Activated gamma-delta T cell (primary cell): ENCODE measurements around the gene CENPW.

Source experiments
- DNase-seq: peaks from one replicate; lab custom pipeline; 2025; lab: John Stamatoyannopoulos, UW
- total RNA-seq, 2 donors: gene quantifications; one replicate each; lab custom pipeline; 2026; lab: John Stamatoyannopoulos, UW

Gene CENPW
- total RNA-seq = 0.46 to 1.2 reads per million in 2 donors

DNA sequence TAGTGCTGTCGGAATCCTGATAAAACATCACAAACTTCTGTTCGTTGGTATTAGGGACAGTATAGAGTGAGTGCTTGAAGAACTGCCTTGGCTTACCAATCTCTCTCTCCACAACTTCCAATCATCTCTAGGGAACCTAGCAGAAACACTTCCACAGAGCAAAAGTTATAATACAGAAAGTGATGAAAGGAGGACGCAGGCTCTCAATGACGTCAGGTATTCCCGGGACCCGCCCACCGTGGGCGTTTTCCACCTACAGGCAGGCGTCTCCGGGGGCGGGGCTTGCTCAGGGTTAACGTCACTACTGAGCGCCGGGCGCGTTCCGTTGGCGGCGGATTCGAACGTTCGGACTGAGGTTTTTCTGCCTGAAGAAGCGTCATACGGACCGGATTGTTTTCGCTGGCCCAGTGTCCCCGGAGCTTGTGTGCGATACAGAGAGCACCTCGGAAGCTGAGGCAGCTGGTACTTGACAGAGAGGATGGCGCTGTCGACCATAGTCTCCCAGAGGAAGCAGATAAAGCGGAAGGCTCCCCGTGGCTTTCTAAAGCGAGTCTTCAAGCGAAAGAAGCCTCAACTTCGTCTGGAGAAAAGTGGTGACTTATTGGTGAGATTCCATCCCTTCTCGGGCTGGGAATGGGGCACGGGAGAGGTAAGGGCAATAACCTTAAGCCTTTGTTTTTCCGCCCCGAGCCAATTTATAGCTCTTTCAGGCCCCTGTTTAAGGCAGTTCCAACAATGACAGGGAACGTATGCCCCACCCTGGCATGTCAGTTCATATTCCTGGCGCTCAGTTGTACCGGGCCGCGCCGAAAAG is at the start of gene CENPW:
Gene CENPW, plus strand, starts transcription at position 320 of the 814 bp plus-strand sequence. Its CDS starts 159 bp downstream, at position 479.
- DNase-seq = peak; percentile 41

DNA sequence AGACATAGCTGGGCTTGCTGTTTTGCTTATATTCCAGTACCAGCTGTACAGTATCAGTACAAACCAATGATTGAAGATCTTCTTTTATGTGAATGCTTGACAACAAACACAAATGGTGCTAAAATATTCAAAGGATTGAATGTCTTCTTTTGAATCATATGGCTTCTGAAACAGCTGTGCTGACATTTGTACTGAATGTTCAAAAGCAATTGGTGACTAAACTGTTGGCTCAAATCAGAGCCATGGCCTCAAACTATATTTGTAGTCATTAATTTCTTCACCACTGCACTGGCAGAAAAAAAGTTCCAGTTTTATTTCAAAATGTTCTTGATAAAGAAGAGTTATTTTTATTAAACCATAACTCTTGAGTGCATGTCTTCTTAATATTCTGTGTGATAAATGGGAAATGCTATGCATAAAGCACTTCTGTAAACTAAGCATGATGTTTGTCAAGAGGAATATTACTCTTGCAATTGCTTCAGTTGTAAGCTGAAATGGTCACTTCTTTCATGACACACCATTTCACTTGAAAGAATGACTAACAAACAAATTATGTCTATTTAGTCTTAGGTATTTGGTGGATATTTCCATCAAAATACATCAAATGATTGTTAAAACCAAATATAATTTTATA is 45.9 kb upstream of the CENPW start:
- DNase-seq = no peak

- no peak for DNase-seq
These were observed 39.8 kb upstream of the CENPW start for GRCh38 chr6:126300126-126300525.

GRCh38 chr6:126300735-126301134 is 39.2 kb upstream of the CENPW start:
- DNase-seq = no peak

DNA sequence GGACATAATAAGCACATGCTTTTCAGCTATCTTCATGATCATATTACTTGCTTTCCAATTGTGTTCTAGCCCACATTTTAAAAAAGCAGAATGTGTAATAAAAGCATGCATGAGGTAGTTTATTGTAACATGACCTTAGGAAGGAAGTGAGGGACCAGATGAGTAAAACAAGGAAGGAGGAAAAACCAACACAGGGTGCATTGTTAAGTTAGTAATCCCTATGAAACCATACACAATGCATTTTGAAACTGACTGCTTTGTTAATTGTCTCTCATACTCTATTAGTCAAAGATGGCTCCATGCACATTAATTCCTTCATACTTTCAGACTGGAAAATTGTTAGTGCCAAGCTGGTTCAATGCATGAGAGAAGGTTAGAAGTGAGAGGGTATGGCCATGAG is 37.7 kb upstream of the CENPW start:
- no peak for DNase-seq

- no peak for DNase-seq
These were observed 32.1 kb upstream of the CENPW start for GRCh38 chr6:126307849-126308248.

- DNase-seq = no peak
These were observed 31.6 kb upstream of the CENPW start for GRCh38 chr6:126308362-126308761.

DNA sequence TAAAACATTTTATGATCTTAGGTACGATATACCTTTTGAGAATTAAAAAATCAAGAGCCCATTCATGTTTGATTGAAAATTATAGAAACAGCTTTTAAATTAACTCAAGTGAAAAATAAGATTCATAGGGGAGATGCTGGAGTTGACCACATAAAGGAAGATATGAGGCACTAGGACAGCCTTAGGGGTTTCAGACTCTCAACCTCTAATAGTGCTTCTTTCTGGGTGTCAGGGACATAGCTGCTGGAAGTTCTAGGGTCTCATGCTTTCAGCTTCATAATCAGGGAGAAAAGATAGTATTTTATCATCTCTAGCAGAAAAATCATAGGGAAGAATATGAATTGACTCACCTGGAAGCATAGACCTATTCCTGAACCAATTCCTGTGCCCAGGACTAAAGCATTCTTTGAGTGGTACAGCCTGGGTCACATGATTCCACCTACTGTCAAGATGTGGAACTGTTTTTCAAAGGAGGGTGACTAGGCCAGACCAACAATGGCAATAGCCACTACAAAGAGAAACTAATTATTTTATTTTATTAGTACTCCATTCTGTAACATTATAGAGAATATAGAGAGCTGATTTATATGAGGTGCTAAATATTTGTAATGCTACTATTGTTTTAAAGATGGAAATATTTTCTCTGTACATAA is 27.8 kb upstream of the CENPW start:
- no peak for DNase-seq

GRCh38 chr6:126313941-126314340 is 26.0 kb upstream of the CENPW start:
- DNase-seq = no peak

DNA sequence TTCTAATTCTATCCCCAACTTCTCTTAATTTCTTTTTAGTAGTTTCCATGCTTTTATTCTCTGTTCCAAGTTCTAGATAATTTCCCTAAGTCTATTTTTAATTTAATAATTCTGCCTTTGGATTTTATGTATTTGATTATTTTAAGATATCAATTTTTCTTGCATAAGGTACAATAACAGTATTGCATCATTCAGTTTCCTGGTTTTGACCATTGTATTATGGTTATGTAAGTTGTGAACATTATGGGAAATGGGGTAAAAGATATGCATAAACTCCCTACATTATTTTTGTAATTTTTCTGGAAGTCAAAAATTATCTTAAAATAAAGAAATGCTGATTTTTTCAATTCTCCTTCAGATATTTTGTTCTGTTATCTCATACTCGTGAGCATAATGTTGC is 21.1 kb upstream of the CENPW start:
- no peak for DNase-seq

- no peak for DNase-seq
These were observed 6.2 kb upstream of the CENPW start for GRCh38 chr6:126333729-126334128.

DNA sequence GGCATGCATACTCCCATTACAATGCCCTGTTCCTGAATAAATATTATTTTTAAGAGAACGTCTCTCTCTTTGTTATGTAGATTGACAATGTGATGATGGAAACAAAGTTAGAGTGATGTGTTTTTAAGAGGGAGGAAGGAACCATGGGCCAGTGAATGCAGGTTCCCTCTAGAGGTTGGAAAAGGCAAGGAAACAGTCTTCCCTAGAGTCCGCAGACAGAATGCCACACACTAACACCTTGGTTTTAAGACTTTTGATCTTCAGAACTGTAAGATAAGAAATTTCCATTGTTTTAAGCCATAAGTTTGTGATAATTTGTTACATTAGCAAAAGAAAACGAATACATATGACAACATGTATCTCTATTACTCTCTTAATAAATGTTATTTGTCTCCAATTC is 4.7 kb upstream of the CENPW start:
- no peak for DNase-seq

GRCh38 chr6:126337323-126337722 is 2.6 kb upstream of the CENPW start:
- DNase-seq = no peak

DNA sequence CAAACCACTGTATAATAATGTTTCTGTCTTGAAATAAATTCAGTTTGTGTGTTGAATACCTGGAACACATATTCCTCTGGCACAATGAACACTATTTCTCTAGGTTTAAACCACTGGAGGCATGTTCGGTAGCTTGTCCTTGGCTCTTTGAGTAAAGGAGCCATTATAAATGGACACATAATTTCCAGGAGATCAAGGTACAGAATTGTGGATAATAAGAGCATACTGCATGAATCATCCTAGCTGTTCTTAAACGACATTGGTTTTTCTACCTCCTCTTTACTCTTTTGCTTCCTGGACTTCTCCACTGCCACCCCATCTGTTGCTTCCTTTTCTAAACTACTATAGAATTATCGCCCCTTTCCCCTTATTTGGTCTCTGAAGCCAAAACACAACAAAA is 1.2 kb downstream of the CENPW start:
- no peak for DNase-seq

DNA sequence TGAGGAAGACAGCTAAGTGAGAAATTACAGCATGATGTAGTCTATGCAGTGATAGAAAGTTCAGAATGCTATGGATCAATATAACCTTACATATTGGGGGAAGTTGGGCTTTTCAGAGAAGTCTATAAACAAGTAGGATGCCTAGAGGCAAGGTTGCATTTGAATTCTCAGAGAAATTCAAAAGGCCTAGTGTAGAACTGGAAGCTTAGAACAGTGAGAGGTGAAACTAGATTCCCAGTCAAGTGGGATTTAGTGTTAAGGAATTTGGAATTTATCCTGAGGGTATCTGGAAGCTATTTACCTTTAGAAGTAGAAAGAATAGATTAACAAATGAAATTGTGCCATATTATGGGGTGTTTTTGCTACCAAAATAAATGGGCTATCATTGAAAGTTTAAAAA is 4.3 kb downstream of the CENPW start:
- DNase-seq = no peak

DNA sequence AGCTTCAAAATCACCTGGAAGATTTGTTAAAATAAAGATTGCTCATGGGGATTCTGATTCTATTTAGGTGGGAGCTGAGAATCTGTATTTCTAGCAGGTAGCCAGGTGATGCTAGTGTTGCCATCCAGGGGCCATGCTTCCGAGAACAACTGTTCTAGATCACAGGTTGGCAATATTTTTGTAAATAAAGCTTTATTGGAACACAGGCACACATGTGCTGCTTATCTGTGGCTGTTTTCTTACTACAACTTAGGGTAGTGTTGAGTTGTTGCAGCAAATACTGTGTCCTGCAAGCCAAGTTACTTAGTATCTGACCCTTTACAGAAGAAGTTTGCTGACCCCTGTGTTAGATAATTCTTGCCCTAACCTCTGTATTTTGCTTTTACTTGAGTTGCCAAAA is 12.0 kb downstream of the CENPW start:
- no peak for DNase-seq

DNA sequence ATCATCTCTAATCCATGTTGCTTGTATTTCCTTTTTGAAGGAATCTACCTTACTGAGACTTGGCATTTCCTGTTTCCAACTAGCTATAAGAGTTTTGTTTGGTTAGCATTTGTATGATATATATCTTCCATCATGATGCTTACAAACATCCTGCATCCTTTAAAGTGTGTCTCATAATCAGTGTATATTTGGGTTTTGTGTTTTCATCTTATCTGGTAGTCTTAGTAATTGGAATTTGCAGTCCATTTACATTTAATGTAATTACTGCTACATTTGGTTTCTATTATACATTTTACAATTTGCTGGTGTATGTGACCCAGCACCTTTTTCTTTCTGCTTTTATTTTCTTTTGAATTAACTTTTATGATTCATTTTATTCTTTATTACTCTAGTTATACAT is 12.6 kb downstream of the CENPW start:
- no peak for DNase-seq

DNA sequence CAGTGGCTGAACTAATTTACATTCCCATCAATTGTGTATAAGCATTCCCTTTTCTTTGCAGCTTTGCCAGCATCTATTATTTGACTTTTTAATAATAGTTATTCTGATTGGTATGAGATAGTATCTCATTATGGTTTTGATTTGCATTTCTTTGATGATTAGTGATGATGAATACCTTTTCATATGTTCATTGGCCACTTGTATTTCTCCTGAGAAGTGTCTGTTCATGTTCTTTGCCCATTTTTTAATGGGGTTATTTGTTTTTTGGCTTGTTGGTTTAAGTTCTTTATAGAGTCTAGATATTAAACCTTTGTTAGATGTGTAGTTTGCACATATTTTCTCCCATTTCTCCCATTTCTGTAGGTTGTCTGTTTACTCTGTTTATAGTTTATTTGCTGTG is 16.6 kb downstream of the CENPW start:
- DNase-seq = no peak

- DNase-seq = no peak
These were observed 20.1 kb downstream of the CENPW start for GRCh38 chr6:126359936-126360537.

DNA sequence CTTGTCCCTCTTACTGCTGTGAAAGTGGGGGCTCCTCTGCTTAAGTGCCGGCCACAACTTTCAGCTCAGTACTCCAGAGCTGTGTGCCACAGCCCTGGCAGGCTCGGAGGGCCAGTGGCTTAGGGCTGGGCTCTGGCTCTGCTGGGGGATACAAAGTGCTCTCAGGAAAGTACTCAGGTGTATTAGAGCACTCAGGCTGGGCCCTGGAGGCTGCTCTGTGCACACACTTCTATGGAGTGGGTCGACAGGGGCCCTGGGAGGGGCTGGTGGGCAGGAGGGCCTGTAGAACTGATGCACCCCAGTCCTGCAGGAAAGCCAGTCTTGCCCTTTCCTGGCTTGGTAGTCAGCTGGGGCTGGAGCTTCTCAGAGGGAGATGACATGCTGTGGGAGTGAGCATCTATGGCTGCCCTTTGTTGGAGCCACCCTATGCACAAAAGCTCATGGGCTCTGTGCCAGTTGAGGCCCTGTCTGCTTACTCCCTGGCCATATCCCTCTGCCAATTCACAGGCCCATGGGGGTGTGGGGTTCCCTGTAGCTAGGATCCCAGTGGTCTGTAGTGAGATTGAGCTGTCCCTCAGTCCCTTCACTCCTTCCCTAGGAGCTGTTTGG is 22.0 kb downstream of the CENPW start:
- DNase-seq = no peak

DNA sequence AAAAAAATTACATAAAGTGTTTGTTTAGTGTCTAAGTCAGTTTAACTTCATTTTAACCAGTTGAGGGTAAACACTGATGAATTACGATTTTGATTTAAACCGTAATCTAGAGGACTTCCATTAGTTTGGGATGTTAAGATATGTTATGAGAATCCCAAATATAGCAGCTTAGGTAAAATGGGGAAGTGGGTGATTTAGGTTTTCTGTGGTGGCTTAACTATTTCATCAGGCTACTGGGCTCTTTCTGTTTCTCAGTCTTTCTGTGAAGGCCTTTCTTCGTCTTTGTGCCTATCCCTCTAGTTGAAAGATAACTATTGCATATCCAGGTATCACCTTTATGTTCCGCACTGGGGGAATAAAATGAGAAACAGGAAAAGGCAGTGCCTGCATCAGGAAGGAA is 27.9 kb downstream of the CENPW start:
- no peak for DNase-seq

- no peak for DNase-seq
These were observed 32.7 kb downstream of the CENPW start for GRCh38 chr6:126372626-126373025.
